Stimulated activated CD4-positive, alpha-beta T cell treated with anti-CD3 and anti-CD28 coated beads, Interleukin-12 subunit alpha, Interleukin-12 subunit beta, amount 100 ng/mL, for 48 hours (primary cell): ENCODE results near the gene ZNF576.
"Not testable (repeated sequence)": the region's sequence is repeated elsewhere in the genome, so short reads cannot be mapped to it uniquely, and the experiment has no call there.

Experiments used
- DNase-seq, 3 donors: peaks; one replicate each; pipeline ENCODE4 v3.0.0-alpha.2; 2020; ENCODE audit warnings: low read depth in 2 of 3, low spot score in 1 of 3

Gene ZNF576

DNA sequence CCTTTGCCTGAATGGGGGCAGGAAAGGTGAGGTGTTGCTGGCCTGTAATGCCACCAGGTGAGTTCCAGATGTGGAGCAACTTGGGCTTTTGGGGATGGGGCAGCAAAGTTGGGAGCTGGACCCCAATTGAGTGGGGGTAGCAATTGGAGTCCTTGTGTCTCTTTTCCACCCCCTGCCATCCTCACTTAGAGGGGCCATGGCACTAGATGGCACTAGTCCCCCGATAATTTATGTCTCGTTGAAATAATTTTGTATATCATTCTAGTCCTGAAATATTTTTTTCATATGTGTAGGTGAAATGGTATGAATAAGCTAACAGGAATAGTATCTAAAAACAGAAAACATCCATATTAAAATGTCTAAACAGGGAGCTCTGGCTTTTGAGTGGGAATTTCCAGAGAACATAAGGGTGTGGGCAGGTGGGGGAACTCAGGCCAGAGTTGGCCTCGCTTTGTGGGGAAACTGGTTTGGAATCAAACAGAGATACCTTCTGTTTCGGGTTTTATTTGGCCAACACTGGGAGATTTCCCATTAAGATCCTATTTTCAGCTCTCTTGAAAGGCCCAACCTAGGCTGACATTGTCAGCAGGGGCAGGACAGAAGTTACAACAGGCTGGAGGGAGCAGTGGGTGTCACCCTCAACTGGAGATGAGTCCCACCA lies 3.4 kb downstream of the ZNF576 start:
- DNase-seq = no peak

DNA sequence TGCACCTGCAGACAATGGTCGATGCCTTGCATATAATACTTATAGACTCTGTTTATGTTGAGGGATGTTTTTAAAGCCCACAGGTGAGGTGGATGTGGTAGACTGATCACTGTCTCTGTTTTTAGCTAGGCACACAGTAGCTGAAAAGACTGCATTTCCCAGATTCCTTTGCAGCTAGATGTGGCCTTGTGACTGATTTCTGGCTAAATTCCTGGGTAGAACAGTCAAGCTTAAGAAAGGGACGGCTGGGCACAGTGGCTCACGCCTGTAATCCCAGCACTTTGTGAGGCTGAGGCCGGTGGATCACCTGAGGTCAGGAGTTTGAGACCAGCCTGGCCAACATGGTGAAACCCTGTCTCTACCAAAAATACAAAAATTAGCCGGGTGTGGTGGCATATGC lies 3.9 kb downstream of the ZNF576 start:
- not testable (repeated sequence) for DNase-seq

- DNase-seq = no peak
Observed at GRCh38 chr19:43605875-43606568, 9.6 kb downstream of the ZNF576 start.

DNA sequence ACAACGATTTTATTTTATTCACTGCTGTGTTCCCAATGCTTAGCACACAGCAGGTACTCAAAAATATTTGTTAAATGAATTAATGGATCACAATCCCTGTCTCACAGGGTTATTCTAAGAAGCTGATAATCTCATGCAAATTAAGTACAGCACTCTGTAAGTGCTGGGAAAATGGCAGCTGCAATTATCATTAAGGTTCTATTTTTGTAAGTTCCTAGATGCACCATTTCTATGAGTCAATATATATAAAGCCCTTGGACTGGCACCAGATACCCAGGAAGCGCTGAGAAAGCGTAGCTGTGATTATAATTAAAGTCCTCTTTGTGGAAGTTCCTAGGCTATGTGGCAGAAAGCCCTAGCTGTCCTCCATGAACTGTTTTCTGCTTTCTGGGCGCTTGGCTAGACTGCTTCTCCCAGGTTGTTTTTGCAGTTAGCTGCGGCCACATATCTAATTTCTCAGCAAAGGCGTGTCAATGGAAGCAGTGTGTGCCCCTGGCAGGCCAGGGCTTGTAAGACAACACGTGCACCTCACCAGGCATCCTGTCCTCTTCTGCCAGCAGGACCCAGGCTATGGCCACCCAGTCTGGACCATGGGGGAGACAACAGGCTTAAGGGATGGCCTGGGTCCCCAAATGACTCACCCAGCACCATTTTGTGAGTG lies 10.3 kb downstream of the ZNF576 start:
- DNase-seq = no peak

DNA sequence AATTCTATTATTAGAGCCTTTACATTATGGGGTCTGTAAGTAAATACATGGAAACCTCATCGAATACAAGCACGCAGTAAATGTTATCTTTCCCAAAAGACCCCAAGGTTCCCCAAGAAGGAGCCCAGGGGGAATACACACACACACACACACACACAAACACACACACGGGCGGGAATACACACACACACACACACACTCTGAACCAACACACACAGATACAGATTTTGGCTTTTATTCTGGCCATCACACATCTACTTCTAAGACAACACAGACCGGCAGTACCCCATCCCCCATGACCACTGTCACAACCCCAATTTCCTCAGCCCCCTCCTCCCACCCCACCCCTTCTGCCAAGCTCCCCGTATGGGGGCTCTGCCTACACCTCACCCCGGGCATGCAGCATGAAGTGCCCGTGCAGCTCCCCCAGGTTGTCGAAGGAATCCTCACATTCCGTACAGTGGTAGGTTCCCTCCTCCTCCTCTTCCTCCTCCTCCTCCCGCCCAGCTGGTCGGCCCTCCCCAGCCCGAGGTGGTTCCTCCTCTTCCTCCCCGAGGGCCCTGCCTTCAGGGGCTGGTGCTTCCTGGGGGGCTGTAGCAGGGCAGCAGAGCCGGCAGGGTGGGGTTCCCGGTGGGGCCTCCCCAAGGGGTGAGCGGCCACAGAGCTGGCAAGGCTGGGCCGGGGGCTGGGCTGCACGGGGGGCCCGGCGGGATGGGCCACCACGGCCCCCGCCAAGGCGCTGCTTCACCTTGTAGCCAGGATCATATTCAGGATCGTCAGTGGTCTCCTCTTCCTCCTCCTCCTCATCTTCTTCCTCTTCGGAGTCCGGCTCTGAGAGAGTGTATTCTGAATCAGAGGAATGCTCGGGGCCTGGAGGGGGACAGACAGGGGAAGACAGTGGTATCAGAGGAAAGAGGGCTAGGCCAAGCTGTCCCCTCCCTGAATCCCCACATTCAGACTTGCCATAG lies 11.1 kb downstream of the ZNF576 start:
- no peak for DNase-seq

DNA sequence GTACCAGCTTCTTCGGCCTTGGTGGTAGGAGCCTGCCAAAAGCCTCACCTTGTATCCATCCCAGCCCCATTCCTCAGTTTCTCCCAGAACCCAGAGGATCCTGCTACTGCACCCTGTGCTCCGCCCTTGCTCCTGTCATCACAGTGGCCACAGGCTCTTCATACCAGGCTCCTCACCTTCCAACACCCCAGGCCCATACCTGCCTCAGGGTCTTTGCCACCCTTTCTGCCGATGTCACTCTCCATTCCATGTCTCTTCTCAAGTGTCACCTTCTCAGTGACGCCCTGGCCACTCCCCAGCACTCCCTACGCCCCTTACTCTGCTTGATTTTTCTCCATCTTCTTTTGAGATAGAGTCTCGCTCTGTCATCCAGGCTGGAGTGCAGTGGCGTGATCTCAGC lies 13.5 kb downstream of the ZNF576 start:
- DNase-seq = no peak

DNA sequence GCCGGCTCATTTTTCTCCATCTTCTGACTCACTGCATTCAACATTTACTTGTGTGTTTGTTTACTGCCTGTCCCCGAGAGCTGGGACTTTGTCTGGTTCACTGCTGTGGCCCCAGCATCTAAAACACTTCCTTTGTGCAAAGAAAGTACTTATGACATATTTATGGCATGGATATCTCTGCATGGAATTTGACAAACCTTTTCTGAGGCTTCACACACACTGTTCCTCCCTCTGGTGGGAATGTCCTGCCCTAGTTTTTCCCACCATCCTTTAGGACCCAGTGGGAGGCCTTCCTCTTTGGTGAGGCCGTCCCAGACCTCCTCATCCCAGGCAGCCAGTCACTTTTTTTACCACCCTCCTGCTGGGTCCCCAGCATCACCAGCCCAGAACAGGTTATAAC lies 14.1 kb downstream of the ZNF576 start:
- no peak for DNase-seq

DNA sequence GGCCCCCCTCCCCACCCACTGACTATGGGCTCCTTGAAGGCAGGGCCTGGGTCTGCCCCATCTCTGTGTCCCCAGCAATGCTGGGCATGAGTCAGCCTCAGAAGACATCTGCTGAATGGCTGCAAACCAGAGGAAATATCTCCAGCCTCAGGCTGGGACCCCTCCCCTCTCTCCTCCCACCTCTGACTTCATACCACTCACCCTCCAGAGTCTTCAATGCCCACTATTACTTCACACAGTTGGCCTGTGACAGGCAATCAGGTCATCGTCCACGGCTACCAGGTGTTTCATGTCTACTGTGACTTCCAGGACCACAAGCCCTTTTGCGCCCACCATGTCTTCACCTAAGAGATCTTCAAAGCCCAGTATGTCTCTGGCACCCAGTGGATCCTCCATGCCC lies 15.4 kb downstream of the ZNF576 start, which contains the start of gene SRRM5:
SRRM5 (plus strand) TSS at position 301 of the 400 bp plus-strand sequence; CDS start at position 335, 34 bp downstream.
- DNase-seq = no peak

GRCh38 chr19:43612374-43612773 lies 16.0 kb downstream of the ZNF576 start:
- DNase-seq = no peak

DNA sequence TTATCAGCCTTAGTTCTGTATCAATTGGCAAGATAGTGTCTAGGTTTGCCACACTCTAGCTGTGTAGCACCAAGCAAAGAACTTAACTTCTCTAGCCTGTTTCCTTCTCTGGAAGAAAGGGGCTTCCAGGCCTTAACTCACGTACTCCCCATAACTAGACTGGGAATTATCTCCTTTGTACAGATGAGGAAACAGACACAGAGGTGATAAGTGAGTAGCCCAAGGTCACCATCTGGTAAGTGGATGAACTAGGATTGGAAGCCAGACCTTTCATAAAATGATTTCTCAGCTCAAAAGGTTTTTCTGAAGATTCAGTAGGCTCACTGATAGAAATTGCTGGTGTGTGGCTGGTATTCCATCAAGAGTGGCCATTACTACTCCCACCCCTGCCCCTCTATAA lies 19.9 kb downstream of the ZNF576 start:
- no peak for DNase-seq

DNA sequence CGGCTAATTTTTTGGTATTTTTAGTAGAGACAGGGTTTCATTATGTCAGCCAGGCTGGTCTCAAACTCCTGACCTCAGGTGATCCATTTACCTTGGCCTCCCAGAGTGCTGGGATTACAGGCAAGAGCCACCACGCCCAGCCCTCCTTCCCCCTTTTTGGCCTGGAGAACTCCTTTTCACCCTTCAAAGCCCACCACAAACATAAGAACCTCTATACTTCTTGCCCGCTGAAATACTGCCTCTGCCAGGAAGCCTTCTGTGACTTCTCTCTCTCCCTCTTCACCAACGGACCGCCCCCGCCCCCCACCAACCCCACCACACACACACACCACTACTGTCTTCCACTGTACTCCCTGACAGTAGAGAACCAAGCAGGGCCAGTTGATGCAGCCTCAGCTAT lies 20.6 kb downstream of the ZNF576 start:
- no peak for DNase-seq

- DNase-seq = peak; percentile 39 to 52 (median 46)
Observed at GRCh38 chr19:43618921-43619261, 22.5 kb downstream of the ZNF576 start.

DNA sequence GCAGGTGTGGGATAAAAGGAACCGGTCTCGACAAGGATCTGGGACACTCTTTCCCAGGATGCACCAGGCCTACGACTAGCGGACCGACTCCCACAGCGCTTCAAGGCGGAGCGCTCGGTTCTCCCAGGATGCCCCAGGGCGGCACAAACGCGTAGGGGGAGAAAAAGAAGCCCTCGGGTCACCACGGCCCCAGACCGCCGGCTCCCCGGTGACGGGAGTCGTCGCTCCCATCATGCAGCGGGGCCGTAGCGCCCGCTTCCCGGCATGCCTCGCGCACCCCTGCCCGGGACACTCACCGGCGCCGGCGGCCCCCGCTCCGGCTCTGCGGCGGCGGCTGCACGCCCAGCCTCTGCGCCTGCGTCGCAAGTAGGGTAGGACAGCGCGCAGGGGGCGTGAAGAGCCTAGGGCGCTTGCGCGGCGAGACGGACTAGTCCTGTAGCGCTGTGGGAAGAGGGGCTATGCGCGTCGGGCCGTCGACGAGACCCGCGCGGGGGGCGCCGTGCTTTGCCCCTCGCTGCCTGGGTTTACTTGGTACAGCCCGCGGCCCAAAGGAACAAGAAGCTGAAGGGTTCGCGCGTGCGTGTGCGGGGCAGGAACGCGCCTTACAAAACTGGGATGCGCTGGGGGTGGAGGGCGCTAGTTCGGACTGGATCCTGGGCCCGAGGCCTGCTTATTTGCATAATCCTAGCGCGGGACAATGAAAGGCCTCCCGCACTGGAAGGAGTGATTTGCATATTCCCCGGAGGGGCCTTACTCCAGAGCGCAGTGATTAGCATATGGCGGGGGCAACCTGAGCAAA lies 23.1 kb downstream of the ZNF576 start, which contains the start of gene ZNF428:
ZNF428 (minus strand) TSS at position 368 of the 799 bp plus-strand sequence. CDS start 5,325 bp downstream, outside the sequence.
- peak; percentile 69 to 84 (median 81) for DNase-seq

DNA sequence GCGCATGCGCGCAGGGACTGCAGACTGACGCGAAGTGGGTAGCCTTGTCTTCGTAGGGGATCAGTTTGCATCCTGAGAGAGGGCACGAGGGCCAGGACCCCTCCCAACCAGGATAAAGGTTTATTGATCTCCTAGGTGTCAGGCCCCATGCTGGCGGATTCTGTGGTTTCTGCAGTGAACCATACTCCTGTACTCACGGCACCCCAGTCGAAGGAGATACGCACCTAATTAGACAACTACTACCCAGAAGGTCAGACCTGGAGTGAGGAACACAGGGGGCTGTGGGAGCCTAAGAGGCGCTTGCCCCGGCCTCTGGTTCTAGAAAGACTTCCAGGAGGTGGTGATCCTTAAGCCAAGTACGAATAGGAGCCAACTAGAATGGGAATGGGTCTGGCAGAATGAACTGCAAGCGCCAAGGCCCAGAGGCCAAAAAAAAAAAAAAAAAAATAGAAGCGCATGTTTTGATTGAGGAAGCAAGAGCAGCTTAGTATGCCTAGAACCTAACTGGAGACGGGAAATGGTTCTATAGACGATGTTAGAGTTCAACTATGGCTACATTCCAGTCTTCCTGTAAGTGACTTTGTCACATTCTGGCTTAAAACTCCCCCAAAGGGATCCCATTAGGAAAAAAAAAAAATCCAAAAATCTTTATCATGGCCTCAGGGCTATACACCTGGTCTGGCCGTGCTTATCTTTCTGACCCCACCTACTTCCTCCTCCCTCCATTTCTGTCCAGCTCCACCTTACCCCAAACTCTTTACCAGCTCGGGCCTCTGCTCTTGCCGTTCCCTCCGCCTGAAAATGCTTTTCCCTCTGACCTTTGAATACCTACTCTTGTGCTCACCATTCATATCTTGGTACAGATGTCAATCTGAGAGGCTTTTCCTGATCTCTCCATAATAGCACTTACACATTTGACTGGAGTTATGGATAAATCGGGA lies 23.9 kb downstream of the ZNF576 start:
- no peak for DNase-seq

DNA sequence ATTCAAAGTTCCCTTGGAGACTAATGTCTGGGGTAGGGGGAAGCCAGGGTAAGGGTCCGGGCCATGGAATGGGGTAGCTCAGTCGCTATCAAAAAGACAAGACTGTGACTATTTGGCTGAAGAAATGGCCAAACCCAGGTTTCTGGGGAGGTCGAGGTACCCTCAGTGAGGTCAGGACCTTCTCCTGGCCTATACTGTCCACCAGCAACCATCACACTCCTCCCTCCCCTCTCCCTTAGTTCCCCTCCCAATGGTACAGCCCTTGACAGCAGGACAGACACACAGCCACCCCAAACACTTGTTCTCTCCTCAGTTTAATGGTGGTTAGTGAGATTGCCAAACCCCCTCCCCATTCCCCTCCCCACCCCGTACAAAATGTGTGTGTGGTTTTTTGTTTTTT lies 25.7 kb downstream of the ZNF576 start:
- no peak for DNase-seq

GRCh38 chr19:43622956-43623355 lies 26.6 kb downstream of the ZNF576 start:
- no peak for DNase-seq

- no peak for DNase-seq
Observed at GRCh38 chr19:43623889-43624670, 27.7 kb downstream of the ZNF576 start.

GRCh38 chr19:43624933-43625332 lies 28.5 kb downstream of the ZNF576 start:
- peak; percentile 78 to 84 (median 81) for DNase-seq
